ENCODE data around the gene FCN2. TPM values are rescaled to one million over a fixed set of nuclear protein-coding genes. Genes with fewer than 3 reads are reported as not detected.

FCN2 gene
- total and polyA plus RNA-seq, 10 donors, result 0.38 to 7.6 (median 1.8) TPM; not detected in 1

DNA sequence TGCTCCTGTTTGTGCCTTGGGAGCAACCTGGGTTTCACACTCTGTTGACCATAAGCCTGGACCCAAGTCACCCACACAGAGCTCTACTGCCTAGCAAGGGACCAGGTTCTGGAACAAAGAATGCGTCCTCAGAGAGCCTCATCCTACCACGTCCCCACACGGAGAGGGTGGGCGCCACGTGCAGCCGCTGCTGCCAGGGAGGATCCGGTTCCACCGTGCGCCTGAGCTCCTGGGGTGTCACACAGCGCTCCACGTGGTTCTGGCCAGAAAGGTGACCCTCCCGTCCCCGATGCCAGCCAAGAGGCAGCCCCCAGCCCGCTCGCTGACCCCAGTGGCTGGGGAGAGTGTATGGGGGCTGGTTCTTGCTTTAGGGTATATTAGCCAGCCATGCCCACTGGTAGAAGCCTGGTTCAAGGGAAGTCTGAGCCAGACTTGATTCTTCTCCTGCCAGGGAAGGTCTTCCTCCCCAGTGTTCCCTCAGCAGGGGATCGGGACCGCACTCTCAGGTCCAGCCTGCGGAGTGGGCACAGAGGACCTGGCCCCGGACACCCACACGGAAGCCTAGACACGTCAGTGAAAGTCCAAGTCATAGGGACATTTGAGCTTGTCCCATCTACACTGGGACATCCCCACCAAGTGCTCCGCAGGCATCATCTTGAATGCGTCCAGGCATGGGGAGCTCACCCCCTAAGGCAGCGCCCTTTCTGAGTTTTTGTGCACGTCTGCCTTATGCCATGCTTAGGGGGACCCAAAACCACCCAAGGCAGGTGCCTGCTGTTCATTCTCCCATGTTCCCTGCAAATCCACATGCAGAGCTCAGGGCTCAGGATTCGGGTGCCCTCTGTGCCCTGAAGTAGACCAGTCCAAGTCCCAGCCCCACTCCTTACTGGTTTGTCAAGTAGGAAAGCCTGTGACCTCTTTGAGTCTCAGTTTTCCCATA, 34.7 kb downstream of the FCN2 start:
- intact Hi-C loops (cut with DNase I; ENCODE audit: low total_unique reads), result no loop called here
- H3K4me3 ChIP-seq, result peak overlapping the region in 4 of 8 donors; percentile 15 to 57 (median 32)
- H3K27me3 ChIP-seq (replicated peaks in 1 of 7), result peaks cover 0 to 46% (median 0%) of the 10 kb centered on the region in 7 donors
- H3K36me3 ChIP-seq, result peaks cover 0 to 49% (median 0%) of the 10 kb centered on the region in 6 donors
- H3K4me1 ChIP-seq, result peaks cover 0 to 45% (median 4%) of the 10 kb centered on the region in 6 donors
- TF ChIP-seq POLR2AphosphoS5 (IDR thresholded peaks at IDR 0.05) (no peak), POLR2A (IDR thresholded peaks at IDR 0.05) (no peak)
- TF ChIP-seq, protein P1, sequence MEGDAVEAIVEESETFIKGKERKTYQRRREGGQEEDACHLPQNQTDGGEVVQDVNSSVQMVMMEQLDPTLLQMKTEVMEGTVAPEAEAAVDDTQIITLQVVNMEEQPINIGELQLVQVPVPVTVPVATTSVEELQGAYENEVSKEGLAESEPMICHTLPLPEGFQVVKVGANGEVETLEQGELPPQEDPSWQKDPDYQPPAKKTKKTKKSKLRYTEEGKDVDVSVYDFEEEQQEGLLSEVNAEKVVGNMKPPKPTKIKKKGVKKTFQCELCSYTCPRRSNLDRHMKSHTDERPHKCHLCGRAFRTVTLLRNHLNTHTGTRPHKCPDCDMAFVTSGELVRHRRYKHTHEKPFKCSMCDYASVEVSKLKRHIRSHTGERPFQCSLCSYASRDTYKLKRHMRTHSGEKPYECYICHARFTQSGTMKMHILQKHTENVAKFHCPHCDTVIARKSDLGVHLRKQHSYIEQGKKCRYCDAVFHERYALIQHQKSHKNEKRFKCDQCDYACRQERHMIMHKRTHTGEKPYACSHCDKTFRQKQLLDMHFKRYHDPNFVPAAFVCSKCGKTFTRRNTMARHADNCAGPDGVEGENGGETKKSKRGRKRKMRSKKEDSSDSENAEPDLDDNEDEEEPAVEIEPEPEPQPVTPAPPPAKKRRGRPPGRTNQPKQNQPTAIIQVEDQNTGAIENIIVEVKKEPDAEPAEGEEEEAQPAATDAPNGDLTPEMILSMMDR (IDR thresholded peaks at IDR 0.05 in 8 of 11, conservative IDR thresholded peaks at IDR 0.05 in 3 of 11), result no peak
- peak overlapping the region in 3 of 8 donors; percentile 65 to 82 (median 76) for H3K27ac ChIP-seq
- WGBS, 5 donors, result 84 to 91% (median 90%) methylated on average over 17 to 26 of the region's 26 CpGs
- no peak for DNase-seq
- H3K9me3 ChIP-seq, result peaks cover 0 to 20% (median 17%) of the 10 kb centered on the region in 8 donors

DNA sequence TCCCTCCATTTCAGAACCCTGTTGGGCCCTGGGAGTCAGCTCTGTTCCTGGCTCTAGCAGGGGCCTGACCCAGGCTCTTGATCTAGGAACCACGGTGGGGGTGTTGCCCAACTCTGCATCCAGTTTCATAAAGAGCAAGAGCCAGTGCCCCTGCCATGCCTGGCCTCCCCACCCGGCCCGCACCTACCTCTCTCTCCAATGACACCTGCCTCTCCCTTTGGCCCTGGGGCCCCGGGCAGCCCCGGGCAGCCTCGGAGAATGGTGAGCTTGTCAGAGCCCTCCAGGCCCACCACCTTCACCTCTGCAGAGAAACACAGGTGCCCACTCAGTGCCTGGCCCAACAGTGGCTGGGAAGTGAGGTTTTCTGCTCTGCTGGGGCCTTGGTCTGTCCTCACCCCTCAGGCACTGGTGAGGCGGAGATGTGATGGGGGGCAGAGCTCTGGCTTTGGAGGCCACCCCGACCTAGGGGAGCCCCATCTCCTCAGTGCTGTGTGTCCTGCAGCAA, 35.6 kb downstream of the FCN2 start:
- DNase-seq, result peak; percentile 78
- Histone ChIP-seq H3K9me3 (peaks cover 0 to 24% (median 18%) of the 10 kb centered on the region in 8 donors), H3K36me3 (peaks cover 0 to 40% (median 0%) of the 10 kb centered on the region in 6 donors), H3K4me1 (peaks cover 0 to 51% (median 4%) of the 10 kb centered on the region in 6 donors), H3K27me3 (replicated peaks in 1 of 7) (peaks cover 0 to 37% (median 0%) of the 10 kb centered on the region in 7 donors), H3K4me3 (peak overlapping the region in 6 of 8 donors; percentile 11 to 57 (median 26)), H3K27ac (peak overlapping the region in 4 of 8 donors; percentile 26 to 82 (median 70))
- WGBS, 5 donors, result 76 to 84% (median 78%) methylated on average over 8 of the region's 8 CpGs
- no peak for TF ChIP-seq POLR2AphosphoS5 (IDR thresholded peaks at IDR 0.05)
- no peak for TF ChIP-seq POLR2A (IDR thresholded peaks at IDR 0.05)
- TF ChIP-seq, protein P1 (IDR thresholded peaks at IDR 0.05 in 8 of 11, conservative IDR thresholded peaks at IDR 0.05 in 3 of 11), result no peak
- intact Hi-C loops (cut with DNase I; ENCODE audit: low total_unique reads), result no loop called here

DNA sequence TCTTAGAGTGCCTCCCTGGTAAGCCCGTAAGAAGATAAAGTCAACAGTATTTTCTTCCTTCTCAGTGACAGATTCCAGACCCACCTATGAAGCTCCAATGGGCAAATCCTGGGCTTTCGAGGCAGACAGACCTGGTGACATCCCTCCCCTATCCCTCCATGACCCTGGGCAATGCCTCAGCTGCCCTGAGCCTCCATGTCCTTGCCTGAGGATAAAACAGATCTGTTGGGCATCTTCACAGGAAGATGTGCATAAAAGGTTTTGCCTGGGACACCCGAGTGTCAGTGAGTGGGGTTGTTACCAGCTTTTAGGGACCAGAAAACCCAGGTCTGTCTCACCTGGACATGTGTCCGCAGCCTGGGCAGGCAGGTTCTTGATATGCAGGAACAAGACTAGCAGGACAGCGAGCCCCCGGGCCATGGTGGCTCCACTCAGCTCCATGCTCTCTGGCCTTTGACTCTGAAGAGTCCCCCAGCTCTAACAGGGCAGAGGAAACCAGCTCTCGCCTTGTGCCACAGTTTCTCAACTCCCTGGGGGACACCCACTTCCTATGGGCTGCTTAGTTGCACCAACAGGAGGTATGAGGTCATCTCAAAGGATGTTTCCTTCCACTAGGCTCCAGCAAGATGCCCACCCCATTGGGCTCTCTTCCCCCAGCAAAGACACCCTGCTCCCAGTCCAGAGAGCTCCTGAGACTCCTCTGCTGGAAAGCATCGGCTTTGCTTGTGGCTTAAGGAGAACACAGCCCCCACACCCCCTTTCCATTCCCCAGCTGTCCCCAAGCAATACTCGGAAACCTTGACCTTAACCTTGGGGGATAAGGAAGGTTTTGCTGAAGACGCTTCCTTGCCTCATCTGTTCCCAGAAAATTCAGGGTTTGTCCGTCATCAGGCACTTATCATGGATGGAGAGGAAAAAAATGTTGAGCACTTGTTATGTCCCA, 37.1 kb downstream of the FCN2 start, which contains the start of gene FCN1:
FCN1 (minus strand) TSS at position 482 of the 943 bp plus-strand sequence; CDS start at position 441, 41 bp downstream.
- TF ChIP-seq, protein P1 (IDR thresholded peaks at IDR 0.05 in 8 of 11, conservative IDR thresholded peaks at IDR 0.05 in 3 of 11), result no peak
- TF ChIP-seq POLR2A (IDR thresholded peaks at IDR 0.05) (no peak), POLR2AphosphoS5 (IDR thresholded peaks at IDR 0.05) (no peak)
- DNase-seq, result peak; percentile 75
- peak within 1 kb of the TSS in 6 of 8 donors; percentile 25 to 82 (median 62) for H3K27ac ChIP-seq
- intact Hi-C loops (cut with DNase I; ENCODE audit: low total_unique reads), result no loop called here
- H3K4me3 ChIP-seq, result peak within 1 kb of the TSS in 6 of 8 donors; percentile 11 to 57 (median 26)
- peaks cover 0 to 24% (median 0%) of the 10 kb centered on the region in 7 donors for H3K27me3 ChIP-seq (replicated peaks in 1 of 7)
- peaks cover 0 to 66% (median 9%) of the 10 kb centered on the region in 6 donors for H3K4me1 ChIP-seq
- H3K36me3 ChIP-seq, result peaks cover 0 to 25% (median 0%) of the 10 kb centered on the region in 6 donors
- H3K9me3 ChIP-seq, result peaks cover 0 to 24% (median 18%) of the 10 kb centered on the region in 8 donors
- 48 to 83% (median 62%) methylated on average over 11 of the region's 11 CpGs for WGBS, 5 donors
